Measurements from ENCODE around the gene ZNF775.

The ZNF775 gene

DNA sequence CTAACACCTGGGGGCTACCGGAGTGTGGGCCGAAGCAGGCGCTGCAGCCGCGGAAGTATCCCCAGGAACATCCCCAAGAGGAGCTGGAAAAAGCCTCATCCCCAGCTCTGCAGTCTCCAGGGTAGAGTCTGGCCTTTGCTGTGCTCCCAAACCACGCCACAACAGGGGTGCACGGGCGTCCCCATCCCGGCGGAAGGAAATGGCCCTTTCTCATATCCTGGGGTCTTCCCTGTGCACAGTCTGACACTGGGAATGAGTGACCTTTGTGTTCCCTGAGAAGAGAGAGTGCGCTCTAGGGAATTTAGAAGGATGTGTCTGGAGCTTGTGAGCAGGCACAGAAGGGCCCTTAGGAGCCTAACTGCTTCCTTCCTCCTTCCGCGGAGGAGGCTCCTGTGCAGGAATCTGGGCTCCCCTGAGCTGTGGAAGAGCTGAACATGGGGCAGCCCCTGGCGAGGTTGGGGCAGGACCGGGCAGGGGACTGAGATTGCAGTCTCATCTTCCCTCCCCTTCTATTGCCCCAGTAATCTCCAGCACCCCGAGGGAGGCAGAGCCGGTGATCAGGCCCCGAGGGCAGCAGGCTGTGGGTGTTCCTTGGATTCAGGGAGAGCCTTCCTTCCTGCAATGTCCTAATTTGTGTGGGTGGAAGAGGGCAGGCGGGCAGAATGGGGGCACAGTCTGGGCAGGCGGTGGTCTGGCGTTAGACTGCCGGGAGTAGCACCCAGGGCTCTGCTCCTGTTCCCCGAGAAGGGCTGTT is 9.2 kb upstream of the ZNF775 start:
- no peak for DNase-seq

DNA sequence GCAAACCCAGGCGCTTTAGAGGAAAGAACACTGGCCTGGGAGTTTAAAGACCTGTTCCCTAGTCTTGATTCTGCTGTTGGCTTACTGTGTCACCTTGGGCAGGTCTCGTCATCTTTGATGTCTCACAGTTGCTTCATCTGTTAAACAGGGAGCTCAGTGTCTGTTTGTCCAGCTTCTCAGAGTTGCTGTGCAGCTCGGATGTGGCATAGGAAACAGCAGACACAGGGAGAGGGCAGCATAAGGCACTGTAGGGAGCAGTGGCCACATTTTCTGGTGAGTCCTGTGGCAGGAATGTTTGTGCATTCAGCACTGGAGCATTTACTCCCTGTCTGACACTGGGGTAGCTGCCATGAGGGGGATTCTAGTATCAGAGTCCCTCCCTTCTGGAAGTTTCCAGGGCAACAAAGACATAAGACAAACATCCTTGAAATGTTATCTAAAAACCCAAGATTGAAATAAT is 8.5 kb upstream of the ZNF775 start:
- no peak for DNase-seq

DNA sequence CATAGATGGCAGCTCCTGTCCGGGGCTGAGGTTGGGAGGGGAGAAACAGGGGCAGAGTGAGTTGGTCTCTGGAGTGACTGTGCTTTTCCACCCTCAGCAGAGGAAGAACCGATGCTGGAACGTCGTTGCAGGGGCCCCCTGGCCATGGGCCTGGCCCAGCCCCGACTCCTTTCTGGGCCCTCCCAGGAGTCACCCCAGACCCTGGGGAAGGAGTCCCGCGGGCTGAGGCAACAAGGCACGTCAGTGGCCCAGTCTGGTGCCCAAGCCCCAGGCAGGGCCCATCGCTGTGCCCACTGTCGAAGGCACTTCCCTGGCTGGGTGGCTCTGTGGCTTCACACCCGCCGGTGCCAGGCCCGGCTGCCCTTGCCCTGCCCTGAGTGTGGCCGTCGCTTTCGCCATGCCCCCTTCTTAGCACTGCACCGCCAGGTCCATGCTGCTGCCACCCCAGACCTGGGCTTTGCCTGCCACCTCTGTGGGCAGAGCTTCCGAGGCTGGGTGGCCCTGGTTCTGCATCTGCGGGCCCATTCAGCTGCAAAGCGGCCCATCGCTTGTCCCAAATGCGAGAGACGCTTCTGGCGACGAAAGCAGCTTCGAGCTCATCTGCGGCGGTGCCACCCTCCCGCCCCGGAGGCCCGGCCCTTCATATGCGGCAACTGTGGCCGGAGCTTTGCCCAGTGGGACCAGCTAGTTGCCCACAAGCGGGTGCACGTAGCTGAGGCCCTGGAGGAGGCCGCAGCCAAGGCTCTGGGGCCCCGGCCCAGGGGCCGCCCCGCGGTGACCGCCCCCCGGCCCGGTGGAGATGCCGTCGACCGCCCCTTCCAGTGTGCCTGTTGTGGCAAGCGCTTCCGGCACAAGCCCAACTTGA is 7.8 kb upstream of the ZNF775 start:
- no peak for DNase-seq

DNA sequence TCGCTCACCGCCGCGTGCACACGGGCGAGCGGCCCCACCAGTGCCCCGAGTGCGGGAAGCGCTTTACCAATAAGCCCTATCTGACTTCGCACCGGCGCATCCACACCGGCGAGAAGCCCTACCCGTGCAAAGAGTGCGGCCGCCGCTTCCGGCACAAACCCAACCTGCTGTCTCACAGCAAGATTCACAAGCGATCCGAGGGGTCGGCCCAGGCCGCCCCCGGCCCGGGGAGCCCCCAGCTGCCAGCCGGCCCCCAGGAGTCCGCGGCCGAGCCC is 7.2 kb upstream of the ZNF775 start:
- DNase-seq = no peak

DNA sequence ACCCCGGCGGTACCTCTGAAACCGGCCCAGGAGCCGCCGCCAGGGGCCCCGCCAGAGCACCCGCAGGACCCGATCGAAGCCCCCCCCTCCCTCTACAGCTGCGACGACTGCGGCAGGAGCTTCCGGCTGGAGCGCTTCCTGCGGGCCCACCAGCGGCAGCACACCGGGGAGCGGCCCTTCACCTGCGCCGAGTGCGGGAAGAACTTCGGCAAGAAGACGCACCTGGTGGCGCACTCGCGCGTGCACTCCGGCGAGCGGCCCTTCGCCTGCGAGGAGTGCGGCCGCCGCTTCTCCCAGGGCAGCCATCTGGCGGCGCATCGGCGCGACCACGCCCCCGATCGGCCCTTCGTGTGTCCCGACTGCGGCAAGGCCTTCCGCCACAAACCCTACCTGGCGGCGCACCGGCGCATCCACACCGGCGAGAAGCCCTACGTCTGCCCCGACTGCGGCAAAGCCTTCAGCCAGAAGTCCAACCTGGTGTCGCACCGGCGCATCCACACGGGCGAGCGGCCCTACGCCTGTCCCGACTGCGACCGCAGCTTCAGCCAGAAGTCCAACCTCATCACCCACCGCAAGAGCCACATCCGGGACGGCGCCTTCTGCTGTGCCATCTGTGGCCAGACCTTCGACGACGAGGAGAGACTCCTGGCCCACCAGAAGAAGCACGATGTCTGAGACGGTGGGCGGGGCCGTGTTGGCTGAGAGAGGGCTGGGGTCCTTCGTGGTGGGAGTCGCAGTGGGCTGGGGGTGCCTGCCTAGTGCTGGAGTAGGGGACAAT is 6.7 kb upstream of the ZNF775 start:
- DNase-seq = no peak

DNA sequence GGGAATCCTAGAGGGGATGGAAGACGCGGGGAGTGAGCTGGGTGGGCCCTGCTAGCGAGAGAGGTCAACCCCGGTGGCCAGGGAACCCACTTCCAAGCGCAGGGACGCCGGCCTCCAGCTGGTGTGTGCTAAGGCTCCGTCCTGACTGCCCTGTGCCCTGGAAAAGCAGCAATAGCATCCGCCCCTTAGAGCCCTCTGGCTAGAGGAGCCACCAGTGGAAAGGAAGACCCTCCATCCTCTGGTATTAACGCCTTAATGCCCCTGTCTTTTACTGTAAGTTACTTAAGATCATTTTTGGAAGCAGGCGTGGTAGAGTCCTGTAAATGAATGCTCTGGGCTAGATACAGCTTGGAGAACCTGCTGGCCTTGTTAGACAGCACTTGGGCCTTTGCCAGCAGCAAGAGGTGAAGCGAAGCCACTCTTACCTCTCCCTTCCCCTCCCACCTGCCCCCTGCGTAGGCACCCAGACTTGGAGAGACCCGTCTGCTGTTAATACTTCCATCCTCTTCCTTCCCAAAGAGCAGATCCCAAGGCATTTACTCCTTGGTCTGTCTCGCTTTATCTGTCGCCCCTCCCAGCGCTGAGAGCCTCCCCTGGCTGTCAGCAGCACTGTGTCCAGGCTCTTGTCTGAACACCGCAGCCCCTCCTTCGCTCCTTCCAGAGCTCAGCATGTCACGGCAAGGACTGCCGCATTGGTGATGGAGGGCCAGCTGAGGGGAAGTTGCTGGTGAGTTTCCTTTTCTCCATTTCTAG is 5.9 kb upstream of the ZNF775 start:
- no peak for DNase-seq

DNA sequence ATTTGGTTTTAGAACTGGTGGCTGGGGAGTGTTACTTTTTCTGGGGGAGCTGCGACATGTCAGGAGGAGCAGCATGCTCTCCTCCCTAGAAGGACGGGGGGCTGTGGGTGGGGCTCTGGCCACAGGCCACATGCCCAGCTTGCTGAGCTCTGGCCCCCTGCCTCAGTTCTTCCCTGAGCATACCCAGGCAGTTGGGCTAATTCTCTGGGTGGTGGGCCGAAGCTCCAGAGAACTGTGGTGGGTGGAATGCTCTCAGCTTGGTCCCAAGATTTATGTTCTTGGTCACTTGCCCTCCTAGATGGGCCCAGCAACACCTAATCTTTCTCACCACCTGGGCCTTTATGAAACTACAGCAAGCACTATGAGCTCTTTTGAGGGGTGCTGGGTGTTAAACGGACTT is 5.1 kb upstream of the ZNF775 start:
- no peak for DNase-seq

DNA sequence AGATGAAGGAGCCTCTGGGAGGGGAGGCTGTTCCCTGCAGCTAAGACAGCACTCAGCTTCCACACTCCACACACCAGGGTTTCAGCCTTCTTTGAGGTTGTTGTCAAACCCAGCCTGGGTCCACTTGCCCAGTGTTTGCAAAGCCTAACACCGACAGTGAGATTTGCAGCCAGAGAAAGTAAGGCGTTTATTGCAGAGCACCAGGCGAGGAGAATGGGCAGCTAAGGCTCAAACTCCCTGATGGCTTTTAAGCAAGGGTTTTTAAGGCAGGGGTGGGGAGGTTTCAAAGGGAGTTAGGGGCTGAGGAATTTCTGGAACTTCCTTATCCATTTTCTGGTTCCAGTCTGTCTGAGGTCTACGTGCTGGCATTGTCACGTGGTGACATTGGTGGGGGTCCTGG is 4.7 kb upstream of the ZNF775 start:
- DNase-seq = no peak

DNA sequence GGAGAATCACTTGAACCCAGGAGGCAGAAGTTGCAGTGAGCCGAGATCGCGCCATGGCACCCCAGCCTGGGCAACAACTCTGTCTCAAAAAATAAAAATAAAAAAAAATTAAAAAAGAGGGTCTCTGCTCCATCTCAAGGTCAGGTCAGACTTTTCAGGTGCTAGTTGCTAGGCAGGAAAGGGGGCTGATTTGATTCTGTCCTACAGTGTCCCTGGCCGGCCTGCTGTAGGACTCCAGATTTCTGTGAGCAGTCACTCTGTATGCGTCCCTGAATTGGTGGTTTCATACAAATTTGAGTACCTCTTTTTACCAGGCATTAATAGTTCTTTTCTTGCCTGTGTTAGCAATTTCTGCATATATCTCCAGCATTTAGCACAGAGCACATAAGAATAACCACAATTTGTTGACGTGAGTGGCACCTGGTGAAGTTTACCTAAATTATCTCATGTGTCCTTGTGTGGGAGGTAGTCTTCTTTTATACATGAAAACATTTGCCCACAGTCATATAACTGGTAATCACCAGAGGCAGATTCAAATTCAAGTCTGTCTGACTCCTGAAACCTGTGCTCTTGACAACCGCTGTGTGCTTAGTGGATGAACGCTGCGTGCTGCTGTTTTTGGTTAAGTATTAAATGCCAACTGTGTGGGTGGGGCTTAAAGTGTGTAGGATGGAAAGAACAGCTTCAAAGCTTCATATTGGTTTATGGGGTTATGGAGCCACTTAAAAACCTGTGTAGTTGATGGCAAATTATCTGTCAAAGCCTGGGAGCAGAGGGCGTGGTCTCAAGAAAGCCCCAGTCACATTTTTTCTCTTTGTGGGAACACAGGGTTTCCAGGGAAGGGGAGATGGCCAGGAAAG is 3.2 kb upstream of the ZNF775 start:
- DNase-seq = no peak

DNA sequence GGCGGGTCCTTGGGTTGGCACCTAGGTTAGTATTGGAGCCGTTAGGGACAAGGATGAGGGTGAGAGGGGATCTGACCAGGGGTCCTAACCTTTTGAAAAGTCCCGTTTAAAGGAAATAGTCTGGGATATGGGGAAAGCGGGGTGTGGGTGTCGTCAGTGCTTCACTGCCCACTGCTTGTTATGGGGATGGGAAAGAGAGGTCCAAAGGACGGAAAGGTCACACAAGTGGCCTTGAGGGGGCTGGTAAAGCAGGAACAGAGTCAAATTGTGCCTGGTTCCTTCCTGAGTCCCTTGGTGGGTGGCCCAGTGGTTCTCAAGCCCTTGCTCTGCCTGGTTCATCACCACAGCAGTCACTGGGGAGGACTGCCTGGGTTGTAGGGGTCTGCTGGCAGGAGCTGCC is 2.6 kb upstream of the ZNF775 start:
- DNase-seq = no peak

DNA sequence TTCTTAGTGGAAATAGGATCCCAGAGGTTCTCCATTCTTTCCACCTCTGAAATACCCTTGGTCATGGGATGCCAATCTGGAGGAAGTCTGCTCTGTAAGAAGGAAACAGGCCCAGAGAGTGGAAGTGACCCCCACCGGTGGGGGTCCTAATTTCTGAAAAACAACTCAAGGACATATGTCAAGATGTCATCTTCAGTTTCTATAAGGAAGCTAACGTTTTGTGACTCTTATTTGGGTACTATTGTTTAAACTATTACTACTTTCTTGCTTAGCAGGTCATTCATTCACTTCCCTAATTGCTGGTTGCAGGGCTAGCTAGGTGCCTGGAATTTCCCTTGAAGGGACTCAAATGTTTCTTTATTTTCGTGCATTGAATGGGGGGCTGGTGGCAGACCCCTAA is 1.9 kb upstream of the ZNF775 start:
- DNase-seq = no peak

DNA sequence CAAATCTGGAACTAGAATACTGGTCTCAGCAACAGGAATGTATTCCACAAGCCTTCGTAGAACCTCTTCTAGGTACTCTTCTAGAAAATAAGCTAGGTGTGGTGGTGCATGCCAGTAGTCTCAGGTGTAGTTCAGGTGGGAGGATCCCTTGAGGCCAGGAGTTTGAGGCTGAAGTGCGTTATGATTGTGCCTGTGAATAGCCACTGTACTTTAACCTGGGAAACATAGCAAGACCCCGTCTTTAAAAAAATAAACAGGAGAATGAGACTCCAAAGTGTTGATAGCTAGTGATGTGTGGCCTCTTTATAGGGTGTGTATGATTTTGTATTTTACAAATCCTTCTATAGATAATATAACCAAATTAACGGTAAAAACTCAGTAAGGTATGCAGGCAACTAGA is 1.5 kb upstream of the ZNF775 start:
- no peak for DNase-seq

DNA sequence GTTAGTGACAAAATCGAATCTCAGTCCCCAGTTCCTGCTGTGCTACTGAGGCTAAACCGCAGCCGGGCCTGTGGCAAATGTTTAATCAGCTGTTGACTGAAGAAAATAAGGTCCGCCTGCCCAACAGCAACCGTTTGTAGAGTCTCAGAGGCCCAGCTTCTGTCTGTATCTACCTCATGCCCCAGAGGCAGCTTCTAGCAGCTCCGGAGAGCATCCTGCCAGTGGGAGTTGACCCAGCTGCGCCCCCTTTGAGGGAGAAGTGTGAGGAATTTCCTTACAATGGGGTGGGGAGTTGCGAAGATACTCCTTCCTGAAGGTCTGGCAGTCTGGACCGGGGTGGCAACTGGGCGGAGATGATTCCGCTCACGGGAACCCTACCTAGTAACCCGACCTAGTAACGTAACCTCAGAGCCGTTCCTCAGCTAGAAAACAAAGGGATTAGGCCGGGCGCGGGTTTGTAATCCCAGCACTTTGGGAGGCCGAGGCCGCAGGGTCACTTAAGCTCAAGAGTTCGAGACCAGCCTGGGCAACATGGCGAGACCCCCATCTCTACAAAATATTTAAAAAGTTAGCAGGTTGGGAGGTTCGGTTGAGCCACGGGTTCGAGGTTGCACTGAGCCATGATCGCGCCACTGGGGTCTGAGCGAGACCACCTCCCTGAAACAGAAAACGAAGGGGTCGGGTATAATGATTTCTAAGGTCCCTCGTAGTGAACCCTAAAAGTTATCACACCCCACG is 846 bp upstream of the ZNF775 start:
- DNase-seq = peak; percentile 87 to 90

DNA sequence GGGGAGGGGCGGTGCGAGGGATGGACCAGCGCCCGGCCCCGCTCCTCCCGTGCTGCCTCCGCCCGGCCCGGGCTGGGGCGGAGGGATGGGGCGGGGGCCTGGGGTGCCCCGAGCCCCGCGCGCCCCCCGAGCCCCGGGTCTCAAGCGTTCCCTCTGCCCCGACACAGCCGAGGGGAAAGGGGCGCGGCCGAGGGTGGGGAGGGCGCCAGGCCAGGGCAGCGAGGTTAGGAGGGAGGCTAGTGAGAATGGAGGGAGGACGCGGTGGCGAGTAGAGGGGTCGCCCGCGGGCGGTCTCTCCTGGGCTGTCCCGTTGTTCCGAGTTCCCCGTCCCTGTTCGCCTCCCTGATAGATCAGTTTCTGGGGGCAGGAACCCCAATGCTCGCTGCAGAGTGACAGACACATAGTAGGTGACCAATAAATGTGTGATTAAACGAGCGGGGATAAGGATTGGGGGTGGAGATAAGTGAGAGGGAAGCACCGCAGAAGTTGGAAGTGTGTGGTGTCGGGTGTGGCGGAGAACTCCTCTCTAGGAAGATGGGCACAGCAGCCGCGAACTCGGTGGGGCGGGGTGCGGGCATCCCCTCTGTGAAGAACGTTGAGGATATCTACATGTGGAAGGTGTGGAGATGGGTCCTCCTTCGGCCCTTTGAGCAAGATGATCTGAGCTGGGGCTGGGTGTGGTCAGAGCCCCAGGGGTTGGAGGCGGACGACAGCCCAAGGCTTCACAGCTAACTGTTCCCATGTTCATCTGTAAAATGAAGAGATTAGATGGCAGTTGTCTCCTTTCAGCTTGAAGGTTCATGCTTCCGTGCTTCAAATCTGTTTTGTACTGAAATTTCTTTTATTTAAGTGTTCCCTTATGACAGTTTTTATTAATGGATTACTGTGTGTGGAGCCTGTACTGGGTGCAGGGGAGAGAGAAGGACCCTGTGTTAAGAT is 580 bp downstream of the ZNF775 start:
- DNase-seq = no peak

DNA sequence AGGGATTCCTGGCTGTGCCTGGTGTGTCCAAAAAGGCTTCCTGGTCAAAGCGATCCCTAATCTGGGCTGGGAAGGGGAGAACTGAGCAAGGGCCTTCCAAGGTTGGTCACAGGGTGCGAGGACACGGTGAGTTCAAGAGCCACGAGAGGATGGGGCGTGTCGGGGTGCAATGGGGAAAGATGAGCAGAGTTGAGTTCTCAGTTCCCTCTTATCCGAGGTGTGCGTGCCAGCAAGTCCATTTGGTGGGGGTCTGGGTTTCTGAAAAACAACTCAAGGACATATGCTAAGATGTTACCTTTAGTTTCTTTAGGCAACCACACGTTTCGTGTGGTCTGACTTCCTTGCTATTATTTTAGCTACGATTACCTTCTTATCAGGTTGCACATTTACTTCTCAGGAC is 1.3 kb downstream of the ZNF775 start:
- DNase-seq = no peak

DNA sequence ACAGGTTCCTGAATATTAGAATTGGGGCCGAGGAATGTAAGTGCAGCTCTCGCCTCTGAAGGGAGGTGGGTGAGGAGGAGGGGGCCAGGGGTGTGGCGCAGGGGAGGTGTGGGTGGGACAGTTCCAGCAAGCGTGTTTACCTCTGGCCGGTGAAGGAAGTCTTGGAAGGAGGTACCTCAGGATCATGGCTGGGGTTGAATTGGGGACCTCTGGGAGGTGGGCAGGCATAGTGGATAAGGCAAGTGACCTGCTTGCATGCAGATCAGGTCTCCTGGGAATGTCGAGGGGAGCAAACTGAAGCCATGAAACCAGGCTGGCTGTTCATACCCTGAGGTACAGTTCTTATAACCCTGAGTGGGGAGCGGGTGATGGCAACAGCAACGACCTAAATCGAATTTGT is 2.0 kb downstream of the ZNF775 start:
- no peak for DNase-seq

DNA sequence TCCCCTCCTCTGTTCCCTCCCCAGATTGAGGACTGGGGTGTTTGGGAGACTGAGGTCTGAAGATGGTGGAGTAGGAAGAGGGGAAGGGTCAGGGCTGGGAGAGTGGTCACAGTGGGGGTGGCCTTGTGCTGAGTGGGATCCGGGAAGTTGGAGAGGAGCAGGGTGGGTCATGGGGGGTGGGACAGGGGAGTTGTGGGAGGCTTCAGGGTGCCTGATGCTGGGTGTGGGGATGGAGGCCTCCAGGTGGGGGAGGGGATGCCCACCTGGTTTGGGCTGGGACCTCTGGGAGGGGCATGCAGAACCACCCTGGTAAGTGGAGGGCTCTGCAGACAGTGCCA is 2.6 kb downstream of the ZNF775 start:
- no peak for DNase-seq

DNA sequence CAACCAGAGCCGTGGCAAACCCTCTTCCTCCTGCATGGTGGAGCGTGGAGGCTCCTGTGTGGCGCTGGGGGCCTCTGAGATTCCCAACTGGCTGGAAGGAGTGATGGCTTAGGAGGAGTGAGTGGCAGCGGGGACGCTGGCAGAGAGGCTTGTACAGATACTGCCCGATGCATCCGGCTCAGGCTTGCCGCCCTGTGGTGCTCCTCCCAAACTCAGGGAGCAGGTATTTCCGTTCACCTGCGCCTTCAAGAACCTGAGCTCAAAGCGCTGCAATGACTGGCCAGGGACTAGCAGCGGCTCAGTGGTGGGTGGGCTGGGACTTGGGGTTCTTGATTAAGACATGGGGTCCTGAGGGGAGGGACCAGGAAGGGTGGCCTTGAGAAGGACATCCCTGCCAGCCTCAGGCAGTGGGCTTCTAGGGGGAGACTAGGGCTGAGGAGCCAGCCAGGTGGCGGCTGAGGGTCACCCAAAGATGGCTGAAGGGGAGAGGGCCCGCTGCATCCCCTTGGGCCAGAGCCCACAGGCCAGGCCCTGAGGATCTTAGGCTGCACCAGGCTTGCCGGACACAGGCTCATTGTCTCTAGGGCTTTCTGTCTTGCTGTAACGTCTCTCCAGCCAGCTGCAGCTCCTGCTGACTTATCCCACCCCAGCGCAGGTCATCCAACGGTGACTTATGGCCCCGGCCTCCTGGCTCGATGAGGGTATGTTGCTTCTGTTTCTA is 3.2 kb downstream of the ZNF775 start:
- peak in 1 of 2 experiments; percentile 39 for DNase-seq

DNA sequence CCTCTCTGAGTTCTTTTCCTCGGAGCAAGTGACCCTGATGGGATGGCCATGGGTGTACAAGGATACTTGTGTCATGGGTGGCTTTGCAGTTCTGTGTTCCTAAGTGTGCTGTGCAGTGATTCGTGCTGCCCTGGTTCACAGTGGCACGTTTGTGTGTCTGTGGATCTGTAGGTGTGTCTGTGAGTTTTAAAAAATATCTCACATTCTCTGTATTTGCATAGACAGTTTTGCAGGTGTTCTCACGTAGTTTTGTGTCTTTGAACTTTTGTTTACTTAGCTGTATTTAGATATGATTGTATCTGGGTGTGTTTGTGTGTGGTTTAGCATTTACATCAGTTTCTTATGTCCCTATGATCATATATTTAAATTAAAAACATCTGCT is 3.7 kb downstream of the ZNF775 start:
- DNase-seq = no peak
